OCI-LY3 (cell line): ENCODE data around the gene MRPL38.
"Not testable (repeated sequence)": the region's sequence is repeated elsewhere in the genome, so short reads cannot be mapped to it uniquely, and the experiment has no call there.

ENCODE experiments used
- H2AFZ ChIP-seq: fragments of 200-600, 300-600 bp; shearing (Covaris generic); 2 replicates; pipeline ENCODE4 v1.6.0; 2014; ENCODE audit warnings: antibody characterized with exemption, low read depth, low read length
- H3K27ac ChIP-seq: fragments of 200-600, 300-600 bp; sonication (generic); 2 replicates; pipeline ENCODE4 v1.5.1; 2014; ENCODE audit warnings: mild to moderate bottlenecking, low read length, moderate library complexity, mixed read lengths
- H3K27me3 ChIP-seq: fragments of 200-600, 300-600 bp; sonication (generic); 2 replicates; pipeline ENCODE4 v1.6.1; 2014; ENCODE audit warnings: low read depth, low read length, mixed read lengths
- H3K36me3 ChIP-seq: fragments of 200-600, 300-600 bp; sonication (generic); replicated peaks from 2 replicates; pipeline ENCODE3; 2014; ENCODE audit warnings: low read depth, low read length, mixed read lengths
- H3K4me1 ChIP-seq: fragments of 300-600, 200-600 bp; sonication (generic); 2 replicates; pipeline ENCODE4 v1.6.1; 2014; ENCODE audit warnings: low read length, mixed read lengths
- H3K4me2 ChIP-seq: fragments of 200-600, 300-600 bp; sonication (generic); 2 replicates; pipeline ENCODE4 v1.6.1; 2014; ENCODE audit warnings: low read length, mixed read lengths
- H3K4me3 ChIP-seq: fragments of 300-600, 200-600 bp; sonication (generic); 2 replicates; pipeline ENCODE4 v1.5.1; 2014; ENCODE audit warnings: antibody characterized with exemption, mild to moderate bottlenecking, low read length, moderate library complexity
- H3K79me2 ChIP-seq: fragments of 300-600, 200-600 bp; shearing (Covaris generic); 2 replicates; pipeline ENCODE4 v1.6.1; 2014; ENCODE audit warnings: mild to moderate bottlenecking, low read length, mixed read lengths
- H3K9ac ChIP-seq: fragments of 300-600, 200-600 bp; shearing (Covaris generic); 2 replicates; pipeline ENCODE4 v1.6.0; 2014; ENCODE audit warnings: mild to moderate bottlenecking, low read length, moderate library complexity
- H3K9me3 ChIP-seq: fragments of 200-600, 300-600 bp; shearing (Covaris generic); 2 replicates; pipeline ENCODE4 v1.6.1; 2014; ENCODE audit warnings: low read length, mixed read lengths; ENCODE audit not compliant: insufficient read depth
- H4K20me1 ChIP-seq: fragments of 200-600, 300-600 bp; sonication (generic); 2 replicates; pipeline ENCODE4 v1.6.1; 2016; ENCODE audit warnings: low read length, mixed read lengths; ENCODE audit not compliant: insufficient read depth
- EZH2phosphoT487 ChIP-seq: fragments of 200-600 bp; shearing (Covaris generic); IDR thresholded peaks from 2 replicates; pipeline ENCODE4 v1.6.1; 2018; ENCODE audit warnings: antibody characterized with exemption, mixed run types, low read depth
- TF ChIP-seq, protein P1 (sequence below): fragments of 200-600, 300-600 bp; sonication (generic); IDR thresholded peaks from 2 replicates; pipeline ENCODE4 v1.5.1; 2014; ENCODE audit warnings: antibody characterized with exemption, low read length, low read depth

The MRPL38 gene

DNA sequence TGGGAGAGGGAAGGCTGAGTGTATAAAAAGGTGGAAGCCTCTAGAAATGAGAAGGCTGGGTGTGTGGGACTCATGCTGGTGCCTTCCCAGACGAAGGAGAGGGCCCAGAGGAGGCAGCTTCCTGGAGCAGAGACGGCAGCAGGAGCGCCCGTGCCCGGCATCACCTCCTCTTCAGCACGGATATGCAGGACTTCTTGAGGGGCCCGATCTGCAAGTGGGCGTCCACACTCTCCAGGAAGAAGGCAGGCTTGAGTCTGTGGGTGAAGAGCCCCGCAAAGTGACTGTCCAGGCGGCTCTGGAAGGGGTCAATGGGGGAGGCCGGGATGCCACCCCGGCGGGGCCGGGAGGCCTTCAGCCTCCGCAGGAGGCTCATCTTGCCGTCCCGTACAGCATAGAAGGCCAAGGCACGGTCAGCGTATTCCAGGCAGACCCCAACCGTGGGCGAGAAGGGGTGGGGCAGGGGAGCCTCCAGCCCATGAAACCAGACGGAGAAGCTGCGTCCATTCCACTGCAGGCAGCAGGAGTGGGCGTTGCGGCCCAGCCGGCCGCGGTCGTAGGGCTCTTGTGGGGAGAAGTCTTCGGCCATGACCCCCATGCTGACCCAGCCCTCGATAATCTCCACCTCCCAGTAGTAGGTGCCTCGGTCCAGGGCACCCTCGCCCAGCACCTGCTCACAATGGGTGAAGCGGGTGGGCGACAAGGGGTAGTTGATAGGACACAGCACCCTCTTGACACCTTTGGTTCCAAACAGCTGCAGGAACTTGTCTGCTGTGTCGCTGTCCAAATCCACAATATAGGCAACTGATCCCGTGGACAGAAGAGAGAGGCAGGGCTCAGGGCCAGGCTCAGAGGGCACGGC is 30.1 kb downstream of the MRPL38 start:
- Histone ChIP-seq H3K4me3 (no peak overlapping the region), H4K20me1 (no peaks in the 10 kb centered on the region), H3K4me2 (no peak overlapping the region), H3K79me2 (no peaks in the 10 kb centered on the region), H3K27ac (no peak overlapping the region), H3K9ac (no peak overlapping the region), H3K9me3 (no peaks in the 10 kb centered on the region), H3K36me3 (no peaks in the 10 kb centered on the region), H3K4me1 (peaks cover 26% of the 10 kb centered on the region), H3K27me3 (no peaks in the 10 kb centered on the region), H2AFZ (no peak overlapping the region)
- TF ChIP-seq EZH2phosphoT487 = no peak
- TF ChIP-seq, protein P1, sequence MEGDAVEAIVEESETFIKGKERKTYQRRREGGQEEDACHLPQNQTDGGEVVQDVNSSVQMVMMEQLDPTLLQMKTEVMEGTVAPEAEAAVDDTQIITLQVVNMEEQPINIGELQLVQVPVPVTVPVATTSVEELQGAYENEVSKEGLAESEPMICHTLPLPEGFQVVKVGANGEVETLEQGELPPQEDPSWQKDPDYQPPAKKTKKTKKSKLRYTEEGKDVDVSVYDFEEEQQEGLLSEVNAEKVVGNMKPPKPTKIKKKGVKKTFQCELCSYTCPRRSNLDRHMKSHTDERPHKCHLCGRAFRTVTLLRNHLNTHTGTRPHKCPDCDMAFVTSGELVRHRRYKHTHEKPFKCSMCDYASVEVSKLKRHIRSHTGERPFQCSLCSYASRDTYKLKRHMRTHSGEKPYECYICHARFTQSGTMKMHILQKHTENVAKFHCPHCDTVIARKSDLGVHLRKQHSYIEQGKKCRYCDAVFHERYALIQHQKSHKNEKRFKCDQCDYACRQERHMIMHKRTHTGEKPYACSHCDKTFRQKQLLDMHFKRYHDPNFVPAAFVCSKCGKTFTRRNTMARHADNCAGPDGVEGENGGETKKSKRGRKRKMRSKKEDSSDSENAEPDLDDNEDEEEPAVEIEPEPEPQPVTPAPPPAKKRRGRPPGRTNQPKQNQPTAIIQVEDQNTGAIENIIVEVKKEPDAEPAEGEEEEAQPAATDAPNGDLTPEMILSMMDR = no peak

DNA sequence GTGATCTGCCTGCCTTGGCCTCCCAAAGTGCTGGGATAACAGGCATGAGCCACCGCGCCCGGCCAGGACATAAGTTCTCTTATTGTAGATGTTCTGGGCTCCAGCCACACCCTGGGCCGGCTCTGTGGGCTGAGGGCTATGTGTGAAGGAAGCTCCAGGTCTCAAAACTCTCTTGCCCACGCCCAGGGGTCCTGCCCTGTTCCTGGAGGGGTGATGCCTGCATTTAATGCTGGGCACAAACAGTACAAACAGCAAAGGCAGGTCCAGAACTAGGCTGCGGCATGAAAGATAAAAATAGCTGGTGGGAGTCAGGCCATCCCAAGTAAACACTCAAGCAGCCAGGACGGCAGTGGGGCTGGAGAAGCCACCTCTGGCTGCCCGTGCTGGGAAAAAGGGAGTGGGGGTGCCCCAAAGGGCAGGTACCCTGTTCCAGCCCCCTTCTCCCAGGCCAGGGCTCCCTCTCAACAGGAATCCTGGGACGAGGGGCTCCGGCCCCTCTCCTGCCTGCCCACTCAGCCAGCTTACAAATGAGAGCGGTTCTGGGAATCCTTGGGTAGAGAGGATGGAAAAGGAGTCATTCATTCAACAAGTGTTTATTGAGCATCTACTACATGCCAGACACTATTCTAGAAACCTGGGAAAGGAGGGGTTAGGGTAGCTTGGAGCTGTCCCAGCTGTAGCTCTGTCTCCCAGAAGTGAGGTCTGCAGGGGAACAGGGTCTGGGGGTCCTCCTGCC is 30.9 kb downstream of the MRPL38 start:
- TF ChIP-seq EZH2phosphoT487 = no peak
- TF ChIP-seq, protein P1 = no peak
- H3K9ac ChIP-seq = no peak overlapping the region
- H3K4me3 ChIP-seq = no peak overlapping the region
- no peak overlapping the region for H3K27ac ChIP-seq
- no peaks in the 10 kb centered on the region for H3K9me3 ChIP-seq
- H3K36me3 ChIP-seq = no peaks in the 10 kb centered on the region
- no peaks in the 10 kb centered on the region for H3K79me2 ChIP-seq
- peaks cover 26% of the 10 kb centered on the region for H3K4me1 ChIP-seq
- H3K27me3 ChIP-seq = no peaks in the 10 kb centered on the region
- H2AFZ ChIP-seq = no peak overlapping the region
- no peak overlapping the region for H3K4me2 ChIP-seq
- no peaks in the 10 kb centered on the region for H4K20me1 ChIP-seq

DNA sequence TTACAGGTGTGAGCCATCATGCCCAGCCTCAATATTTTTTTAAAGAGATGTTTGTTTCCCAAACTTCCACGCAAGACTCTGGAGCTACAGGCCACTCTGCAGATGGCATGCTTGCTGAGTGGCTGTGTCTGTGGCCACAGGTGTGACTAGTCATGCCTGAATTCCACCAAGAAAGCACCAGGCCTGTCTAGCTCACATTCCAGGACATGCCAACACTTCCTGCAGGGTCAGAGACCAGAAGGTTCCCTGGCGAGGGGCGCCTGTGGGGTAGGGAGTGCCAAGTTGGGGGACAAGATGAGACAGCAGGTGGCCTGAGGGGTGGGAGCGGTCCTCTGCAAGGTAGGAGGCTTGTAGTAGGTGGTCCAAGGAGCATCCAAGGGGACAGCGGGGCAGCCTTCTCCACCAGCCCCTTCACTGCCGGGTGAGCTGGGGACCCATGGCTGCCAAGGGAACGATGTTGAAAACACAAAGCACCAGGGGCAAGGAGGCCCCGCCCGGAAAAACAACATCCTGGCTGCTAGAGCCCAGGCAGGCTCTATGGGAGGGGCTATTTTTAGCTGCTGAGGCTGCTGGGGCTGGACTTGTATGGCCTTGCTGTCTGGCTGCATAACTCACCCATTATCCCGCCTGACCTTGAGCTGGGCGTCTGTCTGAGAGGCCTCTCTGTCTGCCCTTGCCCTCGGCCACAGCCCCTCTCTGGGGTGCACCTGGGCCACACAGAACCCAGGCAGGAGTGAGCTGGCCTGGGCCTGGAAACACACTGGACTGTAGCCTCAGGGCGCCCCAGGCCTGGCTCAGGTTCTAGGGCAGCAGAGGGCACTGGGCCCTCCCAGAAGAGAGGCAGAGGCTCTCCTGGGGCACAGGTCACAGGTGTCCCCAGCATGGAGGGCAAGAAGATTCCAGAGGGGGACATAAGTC is 32.0 kb downstream of the MRPL38 start:
- H3K9ac ChIP-seq = no peak overlapping the region

DNA sequence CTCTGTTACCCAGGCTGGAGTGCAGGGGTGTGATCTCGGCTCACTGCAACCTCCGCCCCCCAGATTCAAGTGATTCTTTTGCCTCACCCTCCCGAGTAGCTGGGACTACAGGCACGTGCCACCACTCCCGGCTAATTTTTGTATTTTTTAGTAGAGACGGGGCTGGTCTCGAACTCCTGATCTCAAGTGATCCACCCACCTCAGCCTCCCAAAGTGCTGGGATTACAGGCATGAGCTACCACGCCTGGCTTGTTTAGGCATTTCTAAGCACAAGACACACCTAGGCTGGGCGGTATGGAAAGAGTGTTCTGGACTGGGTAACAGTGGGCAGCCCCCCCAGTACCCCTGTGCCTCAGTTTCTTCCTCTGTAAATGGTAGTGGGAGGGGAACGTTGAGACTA is 34.5 kb downstream of the MRPL38 start:
- H3K9me3 ChIP-seq, H3K4me1 ChIP-seq, H3K4me3 ChIP-seq, H3K27ac ChIP-seq, H3K27me3 ChIP-seq, H4K20me1 ChIP-seq, H3K4me2 ChIP-seq, H3K79me2 ChIP-seq, H3K9ac ChIP-seq, H2AFZ ChIP-seq, H3K36me3 ChIP-seq: not testable (repeated sequence)

More for the DNA sequence above, 32.0 kb downstream of the MRPL38 start:
- no peak overlapping the region for H3K27ac ChIP-seq
- no peak overlapping the region for H3K4me2 ChIP-seq
- TF ChIP-seq, protein P1 = no peak
- no peak for TF ChIP-seq EZH2phosphoT487
- H3K36me3 ChIP-seq = no peaks in the 10 kb centered on the region
- no peaks in the 10 kb centered on the region for H4K20me1 ChIP-seq
- no peaks in the 10 kb centered on the region for H3K9me3 ChIP-seq
- no peaks in the 10 kb centered on the region for H3K27me3 ChIP-seq
- H2AFZ ChIP-seq = no peak overlapping the region
- H3K4me3 ChIP-seq = no peak overlapping the region
- peaks cover 22% of the 10 kb centered on the region for H3K4me1 ChIP-seq
- no peaks in the 10 kb centered on the region for H3K79me2 ChIP-seq
